GM12878 (cell line): ENCODE results near the gene CHCHD6. TPM values are rescaled to one million over a fixed set of nuclear protein-coding genes. Genes with fewer than 3 reads are reported as not detected.
A peak's percentile ranks its signal among the peaks of the same experiment; 100 is the strongest.

Experiments
- ATAC-seq: fragments of 200-7000 bp; cut with Tn5 transposase; 3 replicates; pipeline ENCODE4 v1.9.1; 2020; ENCODE audit warnings: mild to moderate bottlenecking, moderate library complexity
- BruUV-seq: library from RNA; stranded (reverse); fragments of 400-500 nt; replicated peaks from 2 replicates; lab custom pipeline; 2021; lab: Mats Ljungman, UMichigan
- CTCF ChIA-PET: fragments of 300-600 bp; sonication (Branson Sonifier 250); formaldehyde crosslinking; extraction: SDS; loops from one replicate; lab custom pipeline; 2021; ENCODE audit warnings: inconsistent platforms; lab: Yijun Ruan, JAX
- POLR2A ChIA-PET: fragments of 350-600 bp; formaldehyde crosslinking; extraction: SDS; loops from one replicate; lab custom pipeline; 2021; ENCODE audit warnings: inconsistent platforms; lab: Charles Lee
- RAD21 ChIA-PET: fragments of 300-600 bp; sonication (Branson Sonifier 250); formaldehyde crosslinking; loops from one replicate; lab custom pipeline; 2023; ENCODE audit warnings: antibody characterized with exemption; ENCODE audit not compliant: unreplicated experiment; lab: Charles Lee
- SMC1A ChIA-PET: fragments of 300-600 bp; sonication (Branson Sonifier 250); formaldehyde crosslinking; loops from one replicate; lab custom pipeline; 2023; ENCODE audit not compliant: unreplicated experiment, uncharacterized antibody; lab: Charles Lee
- DNase-seq: peaks from one replicate; pipeline ENCODE4 v3.0.0-alpha.2; 2011; ENCODE audit warnings: low read depth, low spot score
- FAIRE-seq: peaks from 3 replicates; lab custom pipeline; 2011; peaks lifted over from hg19 to GRCh38; lab: Jason Lieb, UNC
- H2AFZ ChIP-seq: 2 replicates; pipeline ENCODE4 v1.6.0; 2011; ENCODE audit warnings: low read depth, low read length, control low read depth; ENCODE audit not compliant: control insufficient read depth
- H3K27ac ChIP-seq: 2 replicates; pipeline ENCODE4 v1.5.1; 2011; ENCODE audit warnings: control low read depth; ENCODE audit not compliant: control insufficient read depth, insufficient read depth
- H3K27me3 ChIP-seq, 2 experiments: replicated peaks in 1 of 2; 2 replicates each; pipeline versions ENCODE4 v1.6.0 to v1.6.1; 2011; ENCODE audit warnings: low read length in 1 of 2; ENCODE audit not compliant: control insufficient read depth in 2 of 2, insufficient read depth in 2 of 2
- H3K36me3 ChIP-seq, 2 experiments: 2 replicates each; pipeline ENCODE4 v1.5.1; 2011; ENCODE audit warnings: low read length in 1 of 2; ENCODE audit not compliant: control insufficient read depth in 2 of 2, insufficient read depth in 2 of 2
- H3K4me1 ChIP-seq: 2 replicates; pipeline ENCODE4 v1.6.1; 2011; ENCODE audit warnings: mild to moderate bottlenecking, low read length, moderate library complexity, mixed read lengths; ENCODE audit not compliant: control insufficient read depth, insufficient read depth
- H3K4me2 ChIP-seq: 2 replicates; pipeline ENCODE4 v1.6.0; 2011; ENCODE audit warnings: control low read depth; ENCODE audit not compliant: control insufficient read depth, insufficient read depth
- H3K4me3 ChIP-seq: fragments of 200-600 bp; sonication (generic); 2 replicates; pipeline ENCODE4 v1.5.1; 2016
- H3K79me2 ChIP-seq: 2 replicates; pipeline ENCODE4 v1.6.0; 2011; ENCODE audit warnings: low read length; ENCODE audit not compliant: control insufficient read depth, insufficient read depth
- H3K9ac ChIP-seq: 2 replicates; pipeline ENCODE4 v1.8.0; 2011; ENCODE audit warnings: low read length, control low read depth, mixed read lengths; ENCODE audit not compliant: control insufficient read depth, insufficient read depth
- H3K9me3 ChIP-seq: replicated peaks from 3 replicates; pipeline ENCODE4 v1.5.1; 2011; ENCODE audit warnings: mild to moderate bottlenecking, low read length; ENCODE audit not compliant: control insufficient read depth, insufficient read depth
- H4K20me1 ChIP-seq: 2 replicates; pipeline ENCODE4 v1.6.0; 2011; ENCODE audit not compliant: control insufficient read depth, insufficient read depth
- CBX3 ChIP-seq: fragments of 200-600 bp; sonication (generic); IDR thresholded peaks from 2 replicates; pipeline ENCODE4 v1.6.1; 2016; ENCODE audit warnings: low read depth, borderline replicate concordance
- GABPA ChIP-seq: IDR thresholded peaks from 2 replicates; pipeline ENCODE4 v1.6.1; 2014; ENCODE audit warnings: antibody characterized with exemption, low read depth, mild to moderate bottlenecking, inconsistent platforms
- HDGF ChIP-seq: fragments of 450-650 bp; IDR thresholded peaks from 2 replicates; pipeline ENCODE4 v1.6.1; 2016; ENCODE audit warnings: antibody characterized with exemption
- JUNB ChIP-seq: IDR thresholded peaks from 2 replicates; pipeline ENCODE4 v1.6.1; 2016; ENCODE audit warnings: antibody characterized with exemption, mild to moderate bottlenecking
- NFIC ChIP-seq: IDR thresholded peaks from 2 replicates; pipeline ENCODE4 v1.6.1; 2012; ENCODE audit warnings: low read depth, mild to moderate bottlenecking, inconsistent platforms, low read length, moderate library complexity
- PAX5 ChIP-seq: IDR thresholded peaks from 2 replicates; pipeline ENCODE4 v1.6.1; 2011; ENCODE audit warnings: low read depth, low read length, borderline replicate concordance
- PAX8 ChIP-seq: fragments of 450-650 bp; IDR thresholded peaks from 2 replicates; pipeline ENCODE4 v1.6.1; 2017; ENCODE audit warnings: mild to moderate bottlenecking, moderate library complexity
- POLR2AphosphoS5 ChIP-seq: IDR thresholded peaks from 2 replicates; pipeline ENCODE4 v1.6.1; 2011; ENCODE audit warnings: mild to moderate bottlenecking, low read length, inconsistent platforms
- RAD21 ChIP-seq: IDR thresholded peaks from 2 replicates; pipeline ENCODE4 v1.6.1; 2011; ENCODE audit warnings: mild to moderate bottlenecking, low read depth, low read length, moderate library complexity; ENCODE audit not compliant: insufficient read depth
- RCOR1 ChIP-seq: conservative IDR thresholded peaks from 2 replicates; pipeline ENCODE4 v1.6.1; 2012; ENCODE audit warnings: low read depth, low read length, improper control_type of control experiment
- SIN3A ChIP-seq: IDR thresholded peaks from 2 replicates; pipeline ENCODE4 v1.6.1; 2012; ENCODE audit warnings: low read depth, low read length, improper control_type of control experiment
- SMAD1 ChIP-seq: fragments of 450-650 bp; IDR thresholded peaks from 2 replicates; pipeline ENCODE4 v1.6.1; 2018; ENCODE audit warnings: mild to moderate bottlenecking, low read depth; ENCODE audit not compliant: partially characterized antibody
- STAT1 ChIP-seq: fragments of 450-650 bp; conservative IDR thresholded peaks from 2 replicates; pipeline ENCODE4 v1.6.1; 2014; ENCODE audit warnings: antibody characterized with exemption, mild to moderate bottlenecking
- SUPT20H ChIP-seq: IDR thresholded peaks from 2 replicates; pipeline ENCODE4 v1.6.1; 2011; ENCODE audit warnings: low read depth, mild to moderate bottlenecking, low read length, moderate library complexity, borderline replicate concordance; ENCODE audit not compliant: control insufficient read depth
- TARDBP ChIP-seq: IDR thresholded peaks from 2 replicates; pipeline ENCODE4 v1.6.1; 2016; ENCODE audit warnings: borderline replicate concordance
- WRNIP1 ChIP-seq: IDR thresholded peaks from 2 replicates; pipeline ENCODE4 v1.6.1; 2011; ENCODE audit warnings: low read depth, low read length, improper control_type of control experiment, borderline replicate concordance
- ZNF207 ChIP-seq: fragments of 450-650 bp; IDR thresholded peaks from 2 replicates; pipeline ENCODE4 v1.6.1; 2014; ENCODE audit warnings: antibody characterized with exemption, mild to moderate bottlenecking, borderline replicate concordance
- WGBS: methylation state at CpG from one replicate; pipeline ENCODE4 v1.1.6; 2016; ENCODE audit warnings: low lambda C conversion rate; ENCODE audit not compliant: insufficient replicate concordance, insufficient coverage; ENCODE audit errors: missing lambda C conversion rate; 5-methylcytosine and 5-hydroxymethylcytosine counted together
- in situ Hi-C: fragments of 300-500 bp; cut with MboI; formaldehyde crosslinking; loops from 9 replicates; pipeline ENCODE4 v1.14.3; 2018; ENCODE audit warnings: mixed read lengths
- intact Hi-C: fragments of 100-400 bp; cut with micrococcal nuclease; formaldehyde crosslinking; loops from one replicate; pipeline ENCODE4 v1.14.2; 2022; ENCODE audit not compliant: unreplicated experiment
- polyA plus RNA-seq, 11 experiments: library from polyadenylated mRNA; depleted of rRNA in 4 of 11; unstranded in 6 of 11; stranded (reverse) in 5 of 11; fragments of >200 nt; fragmentation: Nextera tagmentation in 4 of 11; fragmentation: Illumina TruSeq in 1 of 11; extraction: Ambion mirVana in 4 of 11; extraction: Trizol in 1 of 11; gene quantifications; 1 replicate in 1 of 11; 2 replicates in 10 of 11; pipeline versions ENCODE4 v1.2.1 to v1.2.3, GENCODE V29; 2011 to 2016; ENCODE audit warnings: inconsistent platforms in 2 of 11, missing spikeins in 2 of 11, low read depth in 1 of 11
- total RNA-seq, 4 experiments: library from RNA; depleted of rRNA in 3 of 4; stranded (reverse); fragments of >200 nt in 3 of 4; fragmentation: Illumina TruSeq in 1 of 4; extraction: Trizol in 1 of 4; gene quantifications; 2 replicates each; pipeline versions ENCODE4 v1.2.1 to v1.2.3, GENCODE V29; 2013 to 2021
- TF ChIP-seq, protein P1 (sequence below): fragments of 150-350 bp; IDR thresholded peaks from 2 replicates; pipeline ENCODE4 v1.6.1; 2016; ENCODE audit warnings: low read depth, low read length
- TF ChIP-seq, protein P2 (sequence below): IDR thresholded peaks from 2 replicates; pipeline ENCODE4 v1.6.1; 2012; ENCODE audit warnings: low read depth, low read length, improper control_type of control experiment

The CHCHD6 gene
- total and polyA plus RNA-seq, 10 of the 15 experiments (the other 5 are each of a cell fraction or from before 2014, with no cell fraction given): 2.7 to 16.7 (median 12.3) TPM

DNA sequence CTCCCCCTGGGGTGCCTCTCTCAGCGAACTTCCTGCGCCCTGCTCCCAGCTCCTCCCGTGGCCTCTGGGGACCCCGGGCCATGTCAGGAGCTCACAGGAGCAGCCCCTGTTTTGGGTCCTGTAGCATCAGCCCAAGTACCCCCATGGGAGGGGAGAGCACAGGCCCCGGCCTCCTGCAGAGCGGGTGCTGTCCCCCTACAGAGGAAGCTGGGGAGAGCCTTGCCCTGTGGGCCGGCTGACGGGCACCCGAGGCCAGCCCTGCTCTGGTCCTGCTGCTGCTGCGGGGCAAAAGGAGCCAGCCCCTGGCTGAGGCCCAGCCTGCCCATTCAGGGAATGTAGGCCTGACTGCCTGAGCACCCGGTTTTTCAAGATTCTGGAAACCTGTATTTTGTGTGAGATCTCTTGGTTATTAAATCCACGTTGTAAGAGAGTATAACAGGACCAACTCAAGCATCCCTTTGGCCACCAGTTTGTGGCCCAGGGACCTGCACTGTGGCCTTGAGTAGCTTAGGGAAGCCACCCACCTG is 291.3 kb downstream of the CHCHD6 start (continued):
- TF ChIP-seq, protein P1, sequence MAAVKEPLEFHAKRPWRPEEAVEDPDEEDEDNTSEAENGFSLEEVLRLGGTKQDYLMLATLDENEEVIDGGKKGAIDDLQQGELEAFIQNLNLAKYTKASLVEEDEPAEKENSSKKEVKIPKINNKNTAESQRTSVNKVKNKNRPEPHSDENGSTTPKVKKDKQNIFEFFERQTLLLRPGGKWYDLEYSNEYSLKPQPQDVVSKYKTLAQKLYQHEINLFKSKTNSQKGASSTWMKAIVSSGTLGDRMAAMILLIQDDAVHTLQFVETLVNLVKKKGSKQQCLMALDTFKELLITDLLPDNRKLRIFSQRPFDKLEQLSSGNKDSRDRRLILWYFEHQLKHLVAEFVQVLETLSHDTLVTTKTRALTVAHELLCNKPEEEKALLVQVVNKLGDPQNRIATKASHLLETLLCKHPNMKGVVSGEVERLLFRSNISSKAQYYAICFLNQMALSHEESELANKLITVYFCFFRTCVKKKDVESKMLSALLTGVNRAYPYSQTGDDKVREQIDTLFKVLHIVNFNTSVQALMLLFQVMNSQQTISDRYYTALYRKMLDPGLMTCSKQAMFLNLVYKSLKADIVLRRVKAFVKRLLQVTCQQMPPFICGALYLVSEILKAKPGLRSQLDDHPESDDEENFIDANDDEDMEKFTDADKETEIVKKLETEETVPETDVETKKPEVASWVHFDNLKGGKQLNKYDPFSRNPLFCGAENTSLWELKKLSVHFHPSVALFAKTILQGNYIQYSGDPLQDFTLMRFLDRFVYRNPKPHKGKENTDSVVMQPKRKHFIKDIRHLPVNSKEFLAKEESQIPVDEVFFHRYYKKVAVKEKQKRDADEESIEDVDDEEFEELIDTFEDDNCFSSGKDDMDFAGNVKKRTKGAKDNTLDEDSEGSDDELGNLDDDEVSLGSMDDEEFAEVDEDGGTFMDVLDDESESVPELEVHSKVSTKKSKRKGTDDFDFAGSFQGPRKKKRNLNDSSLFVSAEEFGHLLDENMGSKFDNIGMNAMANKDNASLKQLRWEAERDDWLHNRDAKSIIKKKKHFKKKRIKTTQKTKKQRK: no peak
- TF ChIP-seq JUNB: no peak
- TF ChIP-seq, protein P2, sequence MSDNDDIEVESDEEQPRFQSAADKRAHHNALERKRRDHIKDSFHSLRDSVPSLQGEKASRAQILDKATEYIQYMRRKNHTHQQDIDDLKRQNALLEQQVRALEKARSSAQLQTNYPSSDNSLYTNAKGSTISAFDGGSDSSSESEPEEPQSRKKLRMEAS: no peak

DNA sequence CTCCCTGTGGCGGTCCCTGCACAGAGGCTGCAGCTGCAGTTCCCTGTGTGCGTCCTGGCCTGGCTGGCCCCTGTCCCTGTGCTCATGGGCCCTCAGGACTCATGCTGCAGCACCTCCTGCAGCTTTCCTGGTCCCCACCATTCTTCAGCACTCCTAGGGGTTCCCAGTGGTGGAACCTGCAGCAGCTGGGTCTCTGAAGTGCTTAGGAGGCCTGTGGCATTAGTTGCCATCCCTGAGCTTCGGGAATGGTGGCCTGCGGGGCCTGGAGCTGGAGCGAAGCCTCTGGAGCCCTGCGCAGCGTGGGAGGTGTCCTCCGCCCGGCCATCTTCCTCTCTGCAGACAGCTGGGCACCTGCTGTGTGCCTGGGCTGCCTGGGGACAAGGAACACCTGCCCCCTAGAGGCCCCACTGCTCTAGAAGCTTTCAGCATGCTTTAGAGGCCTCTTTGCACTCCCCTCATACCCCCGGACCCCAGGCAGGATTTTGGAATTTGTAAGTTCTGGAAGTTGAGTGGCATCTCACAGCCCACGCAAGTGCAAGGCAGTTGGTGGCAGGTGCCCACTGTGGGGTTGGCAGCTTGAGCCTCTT is 292.0 kb downstream of the CHCHD6 start:
- Histone ChIP-seq H3K27me3 (no peaks in the 10 kb centered on the region), H3K36me3 (peaks cover 0 to 7% of the 10 kb centered on the region in 2 experiments; a peak in 2 of 4 replicates), H3K9me3 (no peaks in the 10 kb centered on the region), H2AFZ (no peak overlapping the region), H3K4me1 (no peaks in the 10 kb centered on the region), H3K4me2 (no peak overlapping the region), H3K27ac (no peak overlapping the region), H3K9ac (no peak overlapping the region), H4K20me1 (peaks cover 3% of the 10 kb centered on the region; the same call in 1 of the 2 replicates), H3K79me2 (no peaks in the 10 kb centered on the region), H3K4me3 (no peak overlapping the region)
- 62% methylated on average over 11 of the region's 11 CpGs for WGBS
- POLR2A ChIA-PET: no interaction called here
- intact Hi-C loops: no loop called here
- SMC1A ChIA-PET: no interaction called here
- RAD21 ChIA-PET: no interaction called here
- FAIRE-seq (no peak), DNase-seq (no peak), ATAC-seq (peak; percentile 37; the same call in 2 of the 3 replicates)
- no TSS peak for BruUV-seq
- CTCF ChIA-PET: interaction anchor here (0.7 to 1.5 kb wide), 3 partner anchors 15 to 489 kb away, joined by 3 to 4 read pairs (median 3); no protein-coding TSS in a partner anchor
- in situ Hi-C loops: no loop called here
- TF ChIP-seq NFIC: no peak
- no peak for TF ChIP-seq HDGF
- TF ChIP-seq TARDBP: no peak
- no peak for TF ChIP-seq RCOR1
- TF ChIP-seq PAX8: no peak
- TF ChIP-seq STAT1: no peak
- no peak for TF ChIP-seq WRNIP1
- no peak for TF ChIP-seq SUPT20H
- TF ChIP-seq RAD21: peak; percentile 17; the same call in 1 of the 2 replicates
- TF ChIP-seq ZNF207: no peak
- TF ChIP-seq CBX3: no peak
- no peak for TF ChIP-seq GABPA
- no peak for TF ChIP-seq SIN3A
- TF ChIP-seq POLR2AphosphoS5: no peak
- TF ChIP-seq PAX5: no peak
- no peak for TF ChIP-seq SMAD1
